Measurements from ENCODE around the gene GPR68. TPM values are rescaled to one million over a fixed set of nuclear protein-coding genes. Genes with fewer than 3 reads are reported as not detected.

GPR68 gene
- polyA plus RNA-seq, 1 donor from 2014 or later: 2.1 TPM

GRCh38 chr14:91250912-91251311 is 6.4 kb upstream of the GPR68 start:
- no peak overlapping the region for H3K9ac ChIP-seq (ENCODE audit: low read length)

GRCh38 chr14:91249841-91250616 is 5.5 kb upstream of the GPR68 start:
- no peaks in the 10 kb centered on the region for H3K36me3 ChIP-seq (ENCODE audit: insufficient read depth, low read length)
- peak overlapping the region; percentile 57 for H3K27ac ChIP-seq (ENCODE audit: low read length)
- H4K20me1 ChIP-seq (ENCODE audit: insufficient read depth): no peaks in the 10 kb centered on the region
- peaks cover 4% of the 10 kb centered on the region for H3K27me3 ChIP-seq (ENCODE audit: insufficient read depth, low read depth, low read length)
- no peak overlapping the region for H3K4me2 ChIP-seq (ENCODE audit: low read length)
- no peak overlapping the region for H2AFZ ChIP-seq (ENCODE audit: low read depth, low read length)
- peak overlapping the region; percentile 29 for H3K9ac ChIP-seq (ENCODE audit: low read length)
- no peaks in the 10 kb centered on the region for H3K9me3 ChIP-seq (ENCODE audit: low read length)
- H3K79me2 ChIP-seq (replicated peaks; ENCODE audit: insufficient read depth, low read length): no peaks in the 10 kb centered on the region
- H3K9me2 ChIP-seq (ENCODE audit: insufficient read depth, low read length): no peaks in the 10 kb centered on the region
- peak overlapping the region; percentile 13 for H3K4me3 ChIP-seq (ENCODE audit: low read length)
- H3F3A ChIP-seq (ENCODE audit: insufficient read depth, low read length, poor library complexity, severe bottlenecking): no peaks in the 10 kb centered on the region
- TF ChIP-seq MXI1 (conservative IDR thresholded peaks at IDR 0.05; ENCODE audit: poor library complexity, severe bottlenecking): no peak
- no peak for TF ChIP-seq EZH2 (IDR thresholded peaks at IDR 0.05; ENCODE audit: borderline replicate concordance, insufficient read depth, low read length, poor library complexity, severe bottlenecking)
- TF ChIP-seq REST (IDR thresholded peaks at IDR 0.05; ENCODE audit: borderline replicate concordance): no peak
- peak; percentile 31 for TF ChIP-seq CTCF (IDR thresholded peaks at IDR 0.05; ENCODE audit: poor library complexity, severe bottlenecking)
- no peak for TF ChIP-seq TAF1 (IDR thresholded peaks at IDR 0.05; ENCODE audit: low read depth)
- TF ChIP-seq EP300 (conservative IDR thresholded peaks at IDR 0.05; ENCODE audit: poor library complexity, severe bottlenecking): no peak

More at GRCh38 chr14:91250912-91251311, 6.4 kb upstream of the GPR68 start:
- no peaks in the 10 kb centered on the region for H3K9me3 ChIP-seq (ENCODE audit: low read length)
- no peak overlapping the region for H3K27ac ChIP-seq (ENCODE audit: low read length)
- H3F3A ChIP-seq (ENCODE audit: insufficient read depth, low read length, poor library complexity, severe bottlenecking): no peaks in the 10 kb centered on the region
- H3K4me2 ChIP-seq (ENCODE audit: low read length): no peak overlapping the region
- H3K9me2 ChIP-seq (ENCODE audit: insufficient read depth, low read length): no peaks in the 10 kb centered on the region
- H3K27me3 ChIP-seq (ENCODE audit: insufficient read depth, low read depth, low read length): peaks cover 4% of the 10 kb centered on the region
- no peak overlapping the region for H2AFZ ChIP-seq (ENCODE audit: low read depth, low read length)
- no peak for TF ChIP-seq EZH2 (IDR thresholded peaks at IDR 0.05; ENCODE audit: borderline replicate concordance, insufficient read depth, low read length, poor library complexity, severe bottlenecking)
- TF ChIP-seq CTCF (IDR thresholded peaks at IDR 0.05; ENCODE audit: poor library complexity, severe bottlenecking): no peak
- H3K4me3 ChIP-seq (ENCODE audit: low read length): no peak overlapping the region
- H3K36me3 ChIP-seq (ENCODE audit: insufficient read depth, low read length): no peaks in the 10 kb centered on the region
- no peaks in the 10 kb centered on the region for H4K20me1 ChIP-seq (ENCODE audit: insufficient read depth)
- no peaks in the 10 kb centered on the region for H3K79me2 ChIP-seq (replicated peaks; ENCODE audit: insufficient read depth, low read length)

All from neural cell (in vitro differentiated cells).